RWPE2 (cell line): ENCODE measurements around the gene BPIFB6.

Experiments used
- ATAC-seq: fragments of 200-7000 bp; cut with Tn5 transposase; 3 replicates; pipeline ENCODE4 v1.9.1; 2021; ENCODE audit warnings: low read depth
- DNase-seq: peaks from one replicate; pipeline ENCODE4 v3.0.0-alpha.2; 2020; ENCODE audit warnings: low spot score
- H3K27ac ChIP-seq: fragments of 450-650 bp; 2 replicates; pipeline ENCODE4 v1.5.1; 2017; ENCODE audit warnings: mild to moderate bottlenecking; ENCODE audit not compliant: poor library complexity, severe bottlenecking
- H3K27me3 ChIP-seq: fragments of 250-450 bp; sonication (Bioruptor Pico); 2 replicates; pipeline ENCODE4 v1.5.1; 2021; ENCODE audit warnings: mild to moderate bottlenecking, moderate library complexity; ENCODE audit not compliant: insufficient read depth, poor library complexity, severe bottlenecking
- H3K36me3 ChIP-seq: fragments of 250-450 bp; sonication (Bioruptor Pico); 2 replicates; pipeline ENCODE4 v1.5.1; 2020; ENCODE audit warnings: low read depth, mild to moderate bottlenecking, moderate library complexity
- H3K4me1 ChIP-seq: fragments of 250-450 bp; sonication (Bioruptor Pico); 2 replicates; pipeline ENCODE4 v1.5.1; 2021; ENCODE audit warnings: mild to moderate bottlenecking, moderate library complexity; ENCODE audit not compliant: insufficient read depth, poor library complexity, severe bottlenecking
- H3K4me3 ChIP-seq: fragments of 250-450 bp; sonication (Bioruptor Pico); 2 replicates; pipeline ENCODE4 v1.5.1; 2021; ENCODE audit warnings: mild to moderate bottlenecking, moderate library complexity; ENCODE audit not compliant: severe bottlenecking
- H3K9me3 ChIP-seq: fragments of 250-450 bp; sonication (Bioruptor Pico); 2 replicates; pipeline ENCODE4 v1.5.1; 2021; ENCODE audit warnings: mild to moderate bottlenecking, moderate library complexity; ENCODE audit not compliant: severe bottlenecking
- TF ChIP-seq, protein P1 (sequence below): fragments of 450-650 bp; IDR thresholded peaks from one replicate; pipeline ENCODE4 v1.5.1; 2017; ENCODE audit warnings: mild to moderate bottlenecking, moderate library complexity; ENCODE audit not compliant: poor library complexity, severe bottlenecking

The BPIFB6 gene

DNA sequence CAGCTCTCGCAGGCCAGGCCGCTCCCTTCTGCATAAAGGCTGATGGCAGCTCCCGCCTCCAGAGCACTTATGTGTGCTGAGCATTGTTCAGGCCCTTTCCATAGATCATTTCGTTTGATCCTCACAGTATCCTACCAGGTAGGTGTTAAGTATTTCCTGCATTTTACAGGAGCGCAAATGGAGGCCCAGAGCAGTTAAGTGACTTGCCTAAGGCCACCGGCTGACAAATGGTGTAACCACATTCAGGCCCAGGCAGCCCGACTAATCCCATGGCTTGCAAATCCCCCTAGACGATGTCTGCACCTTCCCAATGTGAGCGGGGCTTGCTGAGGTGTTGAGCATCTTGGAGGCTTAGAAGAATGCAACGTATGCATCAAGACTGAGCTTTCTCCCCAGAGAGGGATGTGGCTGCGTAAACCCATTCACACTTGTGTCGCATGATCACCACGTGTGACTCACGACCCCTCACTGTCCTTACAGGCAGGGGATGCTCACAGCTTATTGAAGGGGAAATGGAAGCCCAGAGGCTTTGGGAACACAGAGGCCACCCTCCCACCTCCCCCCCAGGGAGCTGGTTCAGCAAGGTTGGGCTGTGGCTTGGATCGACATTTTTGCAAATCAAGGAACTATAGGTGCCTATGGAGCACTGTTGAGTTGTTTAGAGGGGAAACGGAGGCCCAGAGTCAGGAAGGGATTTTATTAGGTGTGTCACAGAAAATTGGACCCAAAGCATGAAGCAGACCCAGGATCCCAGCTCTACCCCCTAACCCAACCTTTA lies 16.9 kb upstream of the BPIFB6 start:
- TF ChIP-seq, protein P1, sequence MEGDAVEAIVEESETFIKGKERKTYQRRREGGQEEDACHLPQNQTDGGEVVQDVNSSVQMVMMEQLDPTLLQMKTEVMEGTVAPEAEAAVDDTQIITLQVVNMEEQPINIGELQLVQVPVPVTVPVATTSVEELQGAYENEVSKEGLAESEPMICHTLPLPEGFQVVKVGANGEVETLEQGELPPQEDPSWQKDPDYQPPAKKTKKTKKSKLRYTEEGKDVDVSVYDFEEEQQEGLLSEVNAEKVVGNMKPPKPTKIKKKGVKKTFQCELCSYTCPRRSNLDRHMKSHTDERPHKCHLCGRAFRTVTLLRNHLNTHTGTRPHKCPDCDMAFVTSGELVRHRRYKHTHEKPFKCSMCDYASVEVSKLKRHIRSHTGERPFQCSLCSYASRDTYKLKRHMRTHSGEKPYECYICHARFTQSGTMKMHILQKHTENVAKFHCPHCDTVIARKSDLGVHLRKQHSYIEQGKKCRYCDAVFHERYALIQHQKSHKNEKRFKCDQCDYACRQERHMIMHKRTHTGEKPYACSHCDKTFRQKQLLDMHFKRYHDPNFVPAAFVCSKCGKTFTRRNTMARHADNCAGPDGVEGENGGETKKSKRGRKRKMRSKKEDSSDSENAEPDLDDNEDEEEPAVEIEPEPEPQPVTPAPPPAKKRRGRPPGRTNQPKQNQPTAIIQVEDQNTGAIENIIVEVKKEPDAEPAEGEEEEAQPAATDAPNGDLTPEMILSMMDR: no peak
- no peak for ATAC-seq
- H3K36me3 ChIP-seq: no peaks in the 10 kb centered on the region

DNA sequence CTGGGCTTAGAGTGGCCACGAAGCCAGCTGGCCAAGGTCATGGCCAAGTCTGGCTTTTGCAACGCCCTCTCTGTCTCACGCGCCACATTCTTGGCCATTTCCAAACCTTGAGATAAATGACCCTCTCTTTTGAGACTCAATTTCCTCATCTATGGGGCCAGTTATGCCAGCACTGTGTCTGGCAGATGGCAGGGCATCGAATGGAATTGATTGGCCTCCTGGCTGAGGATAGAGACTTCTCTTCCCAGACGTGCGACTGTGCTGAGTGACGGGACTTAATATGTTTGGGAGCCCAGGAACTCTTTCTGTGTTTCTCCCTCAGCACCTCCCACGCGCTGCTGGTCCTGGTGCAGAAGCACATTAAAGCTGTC lies 16.3 kb upstream of the BPIFB6 start:
- TF ChIP-seq, protein P1: no peak
- Histone ChIP-seq H3K4me1 (no peaks in the 10 kb centered on the region), H3K27ac (no peak overlapping the region), H3K36me3 (no peaks in the 10 kb centered on the region), H3K27me3 (peaks cover 40% of the 10 kb centered on the region), H3K9me3 (no peaks in the 10 kb centered on the region), H3K4me3 (no peak overlapping the region)
- DNase-seq (peak; percentile 55), ATAC-seq (no peak)

More for the DNA sequence above, 16.9 kb upstream of the BPIFB6 start:
- Histone ChIP-seq H3K9me3 (no peaks in the 10 kb centered on the region), H3K27me3 (peaks cover 46% of the 10 kb centered on the region), H3K4me1 (no peaks in the 10 kb centered on the region), H3K27ac (no peak overlapping the region), H3K4me3 (no peak overlapping the region)
- DNase-seq: no peak

DNA sequence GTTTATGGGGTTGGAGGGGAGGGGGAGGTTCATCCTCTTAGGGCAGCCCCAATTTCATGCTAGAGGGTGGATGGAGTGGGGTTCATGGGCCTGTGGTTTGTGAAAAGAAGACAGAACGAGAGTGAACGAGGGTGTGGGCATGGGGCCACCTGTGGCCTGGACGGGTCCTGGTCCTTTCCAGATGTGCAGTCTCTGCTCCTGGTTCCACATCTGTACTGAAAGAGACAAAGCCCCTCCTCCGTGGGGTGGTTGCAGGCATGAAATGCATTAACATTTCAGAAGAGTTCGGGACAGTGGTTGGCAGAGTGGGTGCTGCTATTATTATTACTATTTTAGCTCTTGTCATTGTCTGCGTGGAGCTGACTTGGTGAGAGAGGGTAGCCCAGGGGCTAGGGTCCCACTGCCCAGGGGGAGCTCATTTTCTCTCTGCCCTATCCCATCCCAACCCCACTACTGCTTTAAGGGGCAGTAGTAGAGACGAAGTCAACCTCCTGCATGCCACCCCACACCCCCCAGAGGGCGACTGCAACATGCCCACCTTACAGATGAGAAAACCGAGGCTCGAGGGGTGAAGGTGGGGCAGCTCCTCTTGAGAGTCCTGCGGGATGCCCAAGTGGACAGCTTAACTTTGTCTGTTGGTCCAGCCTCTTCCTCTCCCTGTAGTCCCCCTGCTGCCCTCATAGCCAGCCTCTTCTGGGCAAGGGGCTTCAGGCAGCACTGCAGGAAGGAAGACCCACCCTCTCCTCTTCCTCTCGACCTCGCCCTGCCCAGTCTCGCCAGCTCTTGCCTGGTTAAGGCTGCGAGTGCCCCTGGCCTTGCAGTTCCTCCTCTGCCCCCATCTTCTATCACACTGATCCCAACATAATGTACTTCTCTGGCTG lies 15.5 kb upstream of the BPIFB6 start:
- no peak overlapping the region for H3K27ac ChIP-seq
- ATAC-seq (no peak), DNase-seq (peak; percentile 70)
- H3K27me3 ChIP-seq: peaks cover 32% of the 10 kb centered on the region
- no peaks in the 10 kb centered on the region for H3K9me3 ChIP-seq
- H3K4me3 ChIP-seq: no peak overlapping the region
- no peaks in the 10 kb centered on the region for H3K36me3 ChIP-seq
- H3K4me1 ChIP-seq: no peaks in the 10 kb centered on the region
- TF ChIP-seq, protein P1: no peak

DNA sequence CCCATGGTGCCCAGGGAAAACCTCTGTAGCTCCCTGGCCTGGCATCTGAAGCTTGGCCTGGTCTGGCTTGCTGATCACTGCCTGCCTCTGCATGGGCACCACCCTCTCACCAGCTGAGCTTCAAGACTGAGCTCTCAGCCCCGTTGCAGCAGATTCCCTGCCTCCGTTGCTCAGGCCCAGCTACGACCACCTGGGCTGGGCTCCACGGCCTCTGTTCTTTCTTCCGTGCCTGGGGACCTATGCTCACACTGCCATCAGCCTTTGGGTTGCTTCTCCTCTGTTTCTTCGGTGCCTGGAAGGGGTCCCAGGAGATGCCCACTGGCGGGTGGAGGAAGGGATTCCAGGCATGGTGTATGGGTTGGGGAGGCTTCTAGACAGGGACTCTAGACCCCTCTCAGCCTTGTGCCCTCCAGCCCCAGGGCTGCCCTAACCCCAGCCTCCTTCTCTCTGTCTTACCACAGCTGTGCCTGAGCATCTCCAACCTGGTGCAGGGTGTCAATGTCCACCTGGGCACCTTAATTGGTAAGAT lies 14.8 kb upstream of the BPIFB6 start:
- H3K4me3 ChIP-seq: no peak overlapping the region
- DNase-seq: peak; percentile 70
- no peaks in the 10 kb centered on the region for H3K4me1 ChIP-seq
- H3K27me3 ChIP-seq: peaks cover 25% of the 10 kb centered on the region
- ATAC-seq: 0 out of 3 replicates have a peak, but pooled peaks have one; percentile 7
- no peaks in the 10 kb centered on the region for H3K36me3 ChIP-seq
- TF ChIP-seq, protein P1: no peak
- no peaks in the 10 kb centered on the region for H3K9me3 ChIP-seq
- no peak overlapping the region for H3K27ac ChIP-seq
